Endothelial cell of umbilical vein (primary cell): ENCODE data around the gene LONP1. TPM values are rescaled to one million over a fixed set of nuclear protein-coding genes. Genes with fewer than 3 reads are reported as not detected.
A peak's percentile ranks its signal among the peaks of the same experiment; 100 is the strongest.

ENCODE experiments used
- BruUV-seq: library from RNA; stranded (reverse); fragments of 400-500 nt; replicated peaks from 2 replicates; lab custom pipeline; 2021; lab: Mats Ljungman, UMichigan
- CTCF ChIA-PET: fragments of 300-600, 350-600 bp; sonication (Branson Sonifier 250); formaldehyde crosslinking; loops from one replicate; lab custom pipeline; 2021; ENCODE audit warnings: antibody characterized with exemption, inconsistent platforms; lab: Charles Lee
- POLR2A ChIA-PET: fragments of 300-600, 350-600 bp; sonication (Branson Sonifier 250); formaldehyde crosslinking; loops from one replicate; lab custom pipeline; 2021; ENCODE audit warnings: antibody characterized with exemption, inconsistent platforms; lab: Charles Lee
- DNase-seq: peaks from one replicate; pipeline ENCODE4 v3.0.0-alpha.2; 2011; ENCODE audit warnings: low read depth, low spot score
- FAIRE-seq: peaks from 2 replicates; lab custom pipeline; 2011; peaks lifted over from hg19 to GRCh38; lab: Jason Lieb, UNC
- H2AFZ ChIP-seq: 2 replicates; pipeline ENCODE4 v1.6.0; 2012; ENCODE audit warnings: low read depth, low read length, control low read depth, inconsistent platforms
- H3K27ac ChIP-seq: 2 replicates; pipeline ENCODE4 v1.5.1; 2011; ENCODE audit warnings: low read depth, mild to moderate bottlenecking, control low read depth, low read length, moderate library complexity; ENCODE audit not compliant: insufficient read depth
- H3K27me3 ChIP-seq, 2 experiments: 2 replicates each; pipeline versions ENCODE4 v1.6.0 to v1.6.1; 2011; ENCODE audit warnings: low read length in 2 of 2, mixed read lengths in 1 of 2; ENCODE audit not compliant: control insufficient read depth in 2 of 2, insufficient read depth in 2 of 2
- H3K36me3 ChIP-seq, 2 experiments: 2 replicates in 1 of 2; 3 replicates in 1 of 2; pipeline ENCODE4 v1.5.1; 2011; ENCODE audit warnings: low read length in 2 of 2, mild to moderate bottlenecking in 1 of 2, moderate library complexity in 1 of 2; ENCODE audit not compliant: control insufficient read depth in 2 of 2, insufficient read depth in 2 of 2; ENCODE audit errors: extremely low read depth in 1 of 2
- H3K4me1 ChIP-seq: 3 replicates; pipeline ENCODE4 v1.5.1; 2011; ENCODE audit warnings: mild to moderate bottlenecking, low read length; ENCODE audit not compliant: control insufficient read depth, insufficient read depth; ENCODE audit errors: extremely low read depth
- H3K4me2 ChIP-seq: 2 replicates; pipeline ENCODE4 v1.6.1; 2011; ENCODE audit warnings: low read length, control low read depth, mixed read lengths; ENCODE audit not compliant: insufficient read depth
- H3K4me3 ChIP-seq, 3 experiments: fragments of 200-600 bp in 1 of 3; sonication (generic), shearing (Covaris generic) in 1 of 3; replicated peaks in 1 of 3; 2 replicates each; pipeline ENCODE4 v1.5.1; 2011 to 2016; ENCODE audit warnings: control low read depth in 3 of 3, low read length in 3 of 3, mild to moderate bottlenecking in 2 of 3, inconsistent platforms in 1 of 3, low read depth in 1 of 3, moderate library complexity in 1 of 3; ENCODE audit not compliant: insufficient read depth in 1 of 3
- H3K79me2 ChIP-seq: 2 replicates; pipeline ENCODE4 v1.6.0; 2012; ENCODE audit warnings: low read length, inconsistent platforms; ENCODE audit not compliant: control insufficient read depth, insufficient read depth
- H3K9ac ChIP-seq: replicated peaks from 2 replicates; pipeline ENCODE3; 2011; ENCODE audit warnings: low read length, control low read depth; ENCODE audit not compliant: insufficient read depth; ENCODE audit errors: extremely low read depth
- H3K9me1 ChIP-seq: replicated peaks from 3 replicates; pipeline ENCODE4 v1.6.0; 2011; ENCODE audit warnings: mild to moderate bottlenecking, low read length; ENCODE audit not compliant: control insufficient read depth, insufficient read depth; ENCODE audit errors: extremely low read depth
- H3K9me3 ChIP-seq: replicated peaks from 2 replicates; pipeline ENCODE4 v1.5.1; 2012; ENCODE audit warnings: low read length, inconsistent platforms; ENCODE audit not compliant: control insufficient read depth, insufficient read depth
- H4K20me1 ChIP-seq: replicated peaks from 2 replicates; pipeline ENCODE3; 2011; ENCODE audit warnings: mild to moderate bottlenecking, low read length; ENCODE audit not compliant: control insufficient read depth, insufficient read depth; ENCODE audit errors: extremely low read depth
- FOS ChIP-seq: IDR thresholded peaks from 2 replicates; pipeline ENCODE4 v1.6.1; 2011; ENCODE audit warnings: mild to moderate bottlenecking, low read length, moderate library complexity, borderline replicate concordance; ENCODE audit not compliant: insufficient read depth
- JUN ChIP-seq: IDR thresholded peaks from 2 replicates; pipeline ENCODE4 v1.6.1; 2011; ENCODE audit warnings: borderline replicate concordance, low read depth; ENCODE audit not compliant: insufficient read length, insufficient read depth
- POLR2A ChIP-seq: IDR thresholded peaks from 2 replicates; pipeline ENCODE4 v1.6.1; 2012; ENCODE audit warnings: low read depth, mild to moderate bottlenecking, control low read depth, low read length
- dilution Hi-C: fragments of 300-500 bp; cut with MboI; formaldehyde crosslinking; loops from one replicate; pipeline ENCODE4 v1.15.0; 2019; ENCODE audit warnings: low sequenced_read_pairs; ENCODE audit not compliant: extremely low pct_ligation_motif_present
- intact Hi-C: fragments of 100-400 bp; cut with micrococcal nuclease; formaldehyde crosslinking; loops from one replicate; pipeline ENCODE4 v1.10.0; 2022
- polyA plus RNA-seq, 4 experiments: library from polyadenylated mRNA; depleted of rRNA in 3 of 4; stranded (reverse) in 3 of 4; unstranded in 1 of 4; fragments of >200 nt; gene quantifications; 2 replicates each; pipeline versions ENCODE4 v1.2.1 to v1.2.3, GENCODE V29; 2011 to 2012; ENCODE audit warnings: missing spikeins in 1 of 4
- total RNA-seq: library from RNA; stranded (reverse); gene quantifications from 2 replicates; pipeline ENCODE4 v1.2.3, GENCODE V29; 2021

LONP1 gene
- total and polyA plus RNA-seq, 2 donors (not counting 3 experiments of a cell fraction or from before 2014, with no cell fraction given), result 70.0 to 95.7 TPM

DNA sequence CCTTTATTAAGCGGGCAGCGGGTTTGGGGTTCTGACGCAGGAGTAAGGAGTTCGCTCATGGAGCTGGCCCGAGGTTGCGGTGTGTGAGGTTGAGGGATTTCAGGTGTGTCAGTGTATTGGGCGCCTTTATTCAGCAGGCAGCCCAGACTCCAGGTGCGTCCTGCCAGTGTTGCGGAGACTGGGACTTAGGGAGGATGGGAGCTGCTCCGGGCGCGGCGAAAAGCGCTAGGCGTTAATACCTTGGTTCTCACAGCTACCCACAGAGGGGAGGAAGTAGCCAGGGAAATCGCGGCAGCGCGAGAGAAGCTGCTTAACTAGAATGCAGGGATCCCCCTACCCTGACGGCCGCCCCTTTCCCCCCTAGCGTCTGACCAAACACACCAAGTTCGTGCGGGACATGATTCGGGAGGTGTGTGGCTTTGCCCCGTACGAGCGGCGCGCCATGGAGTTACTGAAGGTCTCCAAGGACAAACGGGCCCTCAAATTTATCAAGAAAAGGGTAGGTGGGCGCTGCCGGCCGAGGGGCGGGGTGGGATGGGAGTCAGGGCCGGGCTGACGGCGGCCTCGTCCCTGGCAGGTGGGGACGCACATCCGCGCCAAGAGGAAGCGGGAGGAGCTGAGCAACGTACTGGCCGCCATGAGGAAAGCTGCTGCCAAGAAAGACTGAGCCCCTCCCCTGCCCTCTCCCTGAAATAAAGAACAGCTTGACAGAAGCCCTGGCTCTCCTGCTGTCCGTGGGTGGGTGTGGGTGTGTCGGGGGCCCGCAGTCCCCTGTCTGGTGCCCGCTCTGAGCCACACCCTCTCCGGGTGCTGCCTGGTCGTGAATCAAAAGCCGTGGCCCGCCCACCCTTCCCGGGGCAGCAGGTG is 28.8 kb downstream of the LONP1 start:
- intact Hi-C loops, result loop anchor here (1.0 kb wide), 3 partner anchors 11 to 103 kb away; partner anchors contain the start of genes CATSPERD, LONP1 and MICOS13
- FAIRE-seq (peak; percentile 78), DNase-seq (peak; percentile 60)
- Histone ChIP-seq H3K27ac (peak overlapping the region; percentile 79), H3K4me3 (peak overlapping the region; percentile 74 to 87 (median 78)), H3K4me1 (peaks cover 8% of the 10 kb centered on the region), H3K79me2 (peaks cover 52% of the 10 kb centered on the region), H3K9me3 (no peaks in the 10 kb centered on the region), H3K27me3 (no peaks in the 10 kb centered on the region), H4K20me1 (no peaks in the 10 kb centered on the region), H3K36me3 (peaks cover 8 to 40% of the 10 kb centered on the region in 2 experiments), H3K4me2 (peak overlapping the region; percentile 29), H3K9me1 (no peaks in the 10 kb centered on the region), H2AFZ (no peak overlapping the region), H3K9ac (peak overlapping the region; percentile 81)
- ChIA-PET CTCF (interaction anchor here (1.0 to 1.6 kb wide), 5 partner anchors 18 to 29 kb away, joined by 3 to 9 read pairs (median 3); partner anchors contain the start of genes CATSPERD and LONP1), POLR2A (interaction anchor here (0.8 to 1.6 kb wide), 5 partner anchors 9 to 137 kb away, joined by 3 to 6 read pairs (median 3); partner anchors contain the start of genes CATSPERD and LONP1)
- dilution Hi-C loops, result no loop called here
- TF ChIP-seq FOS (no peak), JUN (no peak), POLR2A (peak; percentile 51)
- BruUV-seq, result TSS peak; percentile 54
